Measurements from ENCODE around the gene ARID3C. TPM values are rescaled to one million over a fixed set of nuclear protein-coding genes. Genes with fewer than 3 reads are reported as not detected.

Gene ARID3C
- total and polyA plus RNA-seq, 4 experiments from 2014 or later, result not detected

GRCh38 chr9:34611251-34611810 lies 17.5 kb downstream of the ARID3C start:
- no peaks in the 10 kb centered on the region for H3K9me3 ChIP-seq (ENCODE audit: control insufficient read depth in 1 of 2, low read length in 2 of 2)
- no peak for DNase-seq
- H3K9me3 Mint-ChIP-seq, result no peaks in the 10 kb centered on the region
- peak overlapping the region; percentile 71 for H3K27ac ChIP-seq (ENCODE audit: low read depth, low read length)
- ChIA-PET POLR2A (ENCODE audit: partially characterized antibody) (interaction anchor here (0.9 to 4.4 kb wide), 6 partner anchors 9 to 229 kb away, joined by 3 to 106 read pairs (median 15); partner anchors contain the start of genes ARID3C, CCL27, DCTN3 and GALT), CTCF (ENCODE audit: partially characterized antibody) (interaction anchor here (0.8 to 8.4 kb wide), 8 partner anchors 9 to 91 kb away, joined by 3 to 235 read pairs (median 12); partner anchors contain the start of genes ARID3C, DCTN3 and SIGMAR1)
- intact Hi-C loops (cut with micrococcal nuclease), result loop anchor here (5.0 kb wide), 2 partner anchors 36 to 794 kb away; partner anchors contain the start of genes GALT and UBE2R2
- H3K27ac Mint-ChIP-seq, result peak overlapping the region; percentile 83 to 97 (median 96)
- peaks cover 3 to 29% of the 10 kb centered on the region in 2 donors for H3K36me3 Mint-ChIP-seq
- H3K27me3 Mint-ChIP-seq, result no peaks in the 10 kb centered on the region
- H3K4me3 ChIP-seq (ENCODE audit: low read length in 2 of 2), result peak overlapping the region; percentile 81 to 88
- peaks cover 19% of the 10 kb centered on the region for H3K4me1 ChIP-seq (ENCODE audit: insufficient read depth, low read length)
- peaks cover 18% of the 10 kb centered on the region for H3K36me3 ChIP-seq (ENCODE audit: insufficient read depth, low read length)
- peak overlapping the region; percentile 87 to 99 (median 92) for H3K4me3 Mint-ChIP-seq
- no peaks in the 10 kb centered on the region for H3K27me3 ChIP-seq (ENCODE audit: insufficient read depth, low read length)
- H3K4me1 Mint-ChIP-seq, result peaks cover 7 to 31% (median 24%) of the 10 kb centered on the region in 4 donors

- peak overlapping the region in 1 of 2 donors; percentile 81 for H3K4me3 ChIP-seq (ENCODE audit: low read length in 2 of 2)
- peaks cover 19% of the 10 kb centered on the region for H3K4me1 ChIP-seq (ENCODE audit: insufficient read depth, low read length)
- H3K36me3 ChIP-seq (ENCODE audit: insufficient read depth, low read length), result peaks cover 14% of the 10 kb centered on the region
- H3K9me3 ChIP-seq (ENCODE audit: control insufficient read depth in 1 of 2, low read length in 2 of 2), result no peaks in the 10 kb centered on the region
- no peaks in the 10 kb centered on the region for H3K27me3 ChIP-seq (ENCODE audit: insufficient read depth, low read length)
- Mint-ChIP-seq H3K27ac (peak overlapping the region in 4 of 7 donors; percentile 37 to 97 (median 90)), H3K4me1 (peaks cover 7 to 31% (median 23%) of the 10 kb centered on the region in 4 donors), H3K9me3 (no peaks in the 10 kb centered on the region), H3K27me3 (no peaks in the 10 kb centered on the region), H3K4me3 (peak overlapping the region; percentile 64 to 93 (median 92)), H3K36me3 (peaks cover 0 to 22% of the 10 kb centered on the region in 2 donors)
- ChIA-PET CTCF (ENCODE audit: partially characterized antibody) (interaction anchor here (0.8 to 8.4 kb wide), 7 partner anchors 8 to 92 kb away, joined by 3 to 235 read pairs (median 8); partner anchors contain the start of genes ARID3C, DCTN3 and SIGMAR1), POLR2A (ENCODE audit: partially characterized antibody) (interaction anchor here (0.9 to 4.4 kb wide), 6 partner anchors 10 to 229 kb away, joined by 3 to 106 read pairs (median 15); partner anchors contain the start of genes ARID3C, CCL27, DCTN3 and GALT)
- no peak for DNase-seq
- intact Hi-C loops (cut with micrococcal nuclease), result loop anchor here (5.0 kb wide), 2 partner anchors 37 to 793 kb away; partner anchors contain the start of genes GALT and UBE2R2
- H3K27ac ChIP-seq (ENCODE audit: low read depth, low read length), result peak overlapping the region; percentile 71
These were observed 18.2 kb downstream of the ARID3C start for GRCh38 chr9:34610434-34611206.

DNA sequence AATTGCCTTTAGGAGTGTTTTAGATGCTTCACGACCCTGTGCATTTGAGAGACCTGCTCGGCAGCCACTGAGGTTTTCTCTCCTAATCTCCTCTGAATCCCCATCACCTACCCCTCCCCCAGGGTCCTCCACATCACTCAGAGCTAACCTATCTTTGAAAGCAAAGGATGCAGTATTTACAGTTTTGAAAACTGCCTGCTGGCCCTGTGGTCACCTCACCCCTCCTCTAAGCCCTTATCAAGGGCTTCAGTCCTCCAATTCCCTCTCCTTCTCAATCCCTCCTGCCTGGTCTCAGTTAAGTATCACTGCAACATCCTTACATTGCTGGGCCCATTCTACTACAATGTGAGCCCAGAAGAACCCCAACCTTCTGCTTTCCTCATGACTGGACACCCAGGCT lies 21.5 kb downstream of the ARID3C start:
- Mint-ChIP-seq H3K27ac (no peak overlapping the region), H3K27me3 (peaks cover 0 to 2% of the 10 kb centered on the region in 2 donors), H3K36me3 (peaks cover 0 to 6% of the 10 kb centered on the region in 2 donors), H3K4me3 (no peak overlapping the region), H3K9me3 (no peaks in the 10 kb centered on the region), H3K4me1 (peaks cover 5 to 22% (median 14%) of the 10 kb centered on the region in 4 donors)
- no peaks in the 10 kb centered on the region for H3K27me3 ChIP-seq (ENCODE audit: insufficient read depth, low read length)
- no peaks in the 10 kb centered on the region for H3K9me3 ChIP-seq (ENCODE audit: control insufficient read depth in 1 of 2, low read length in 2 of 2)
- no peak for DNase-seq
- no peak overlapping the region for H3K4me3 ChIP-seq (ENCODE audit: low read length in 2 of 2)
- H3K27ac ChIP-seq (ENCODE audit: low read depth, low read length), result no peak overlapping the region
- peaks cover 11% of the 10 kb centered on the region for H3K4me1 ChIP-seq (ENCODE audit: insufficient read depth, low read length)
- ChIA-PET CTCF (ENCODE audit: partially characterized antibody) (interaction anchor here (0.8 to 5.6 kb wide), 3 partner anchors 12 to 28 kb away, joined by 3 to 70 read pairs (median 21); partner anchors contain the start of gene SIGMAR1), POLR2A (ENCODE audit: partially characterized antibody) (interaction anchor here (1.5 kb wide), 1 partner anchor 30 kb away, joined by 5 read pairs; the partner anchor contains the start of gene SIGMAR1)
- H3K36me3 ChIP-seq (ENCODE audit: insufficient read depth, low read length), result no peaks in the 10 kb centered on the region
- intact Hi-C loops (cut with micrococcal nuclease), result no loop called here

GRCh38 chr9:34606905-34607304 lies 22.0 kb downstream of the ARID3C start:
- ChIA-PET CTCF (ENCODE audit: partially characterized antibody) (interaction anchor here (0.8 to 5.6 kb wide), 5 partner anchors 8 to 203 kb away, joined by 3 to 70 read pairs (median 20); partner anchors contain the start of gene SIGMAR1), POLR2A (ENCODE audit: partially characterized antibody) (interaction anchor here (1.5 kb wide), 1 partner anchor 31 kb away, joined by 5 read pairs; the partner anchor contains the start of gene SIGMAR1)
- intact Hi-C loops (cut with micrococcal nuclease), result no loop called here

GRCh38 chr9:34606190-34606589 lies 22.7 kb downstream of the ARID3C start:
- ChIA-PET CTCF (ENCODE audit: partially characterized antibody) (interaction anchor here (0.6 to 5.6 kb wide), 6 partner anchors 8 to 451 kb away, joined by 3 to 70 read pairs (median 12); partner anchors contain the start of gene SIGMAR1), POLR2A (ENCODE audit: partially characterized antibody) (interaction anchor here (1.5 kb wide), 1 partner anchor 31 kb away, joined by 5 read pairs; the partner anchor contains the start of gene SIGMAR1)
- no peaks in the 10 kb centered on the region for H3K9me3 ChIP-seq (ENCODE audit: control insufficient read depth in 1 of 2, low read length in 2 of 2)
- H3K4me1 ChIP-seq (ENCODE audit: insufficient read depth, low read length), result peaks cover 5% of the 10 kb centered on the region
- no peaks in the 10 kb centered on the region for H3K27me3 ChIP-seq (ENCODE audit: insufficient read depth, low read length)
- intact Hi-C loops (cut with micrococcal nuclease), result no loop called here
- H3K4me3 ChIP-seq (ENCODE audit: low read length in 2 of 2), result no peak overlapping the region
- H3K36me3 ChIP-seq (ENCODE audit: insufficient read depth, low read length), result no peaks in the 10 kb centered on the region
- peaks cover 3 to 14% (median 8%) of the 10 kb centered on the region in 4 donors for H3K4me1 Mint-ChIP-seq
- H3K9me3 Mint-ChIP-seq, result no peaks in the 10 kb centered on the region
- H3K36me3 Mint-ChIP-seq, result peaks cover 0 to 2% of the 10 kb centered on the region in 2 donors
- no peak overlapping the region for H3K27ac Mint-ChIP-seq
- H3K4me3 Mint-ChIP-seq, result no peak overlapping the region
- no peak for DNase-seq
- peaks cover 0 to 2% of the 10 kb centered on the region in 2 donors for H3K27me3 Mint-ChIP-seq
- no peak overlapping the region for H3K27ac ChIP-seq (ENCODE audit: low read depth, low read length)

More at GRCh38 chr9:34606905-34607304, 22.0 kb downstream of the ARID3C start:
- Histone ChIP-seq H3K27me3 (ENCODE audit: insufficient read depth, low read length) (no peaks in the 10 kb centered on the region), H3K27ac (ENCODE audit: low read depth, low read length) (no peak overlapping the region), H3K36me3 (ENCODE audit: insufficient read depth, low read length) (no peaks in the 10 kb centered on the region), H3K4me1 (ENCODE audit: insufficient read depth, low read length) (peaks cover 10% of the 10 kb centered on the region), H3K9me3 (ENCODE audit: control insufficient read depth in 1 of 2, low read length in 2 of 2) (no peaks in the 10 kb centered on the region), H3K4me3 (ENCODE audit: low read length in 2 of 2) (no peak overlapping the region)
- Mint-ChIP-seq H3K36me3 (peaks cover 0 to 3% of the 10 kb centered on the region in 2 donors), H3K9me3 (no peaks in the 10 kb centered on the region), H3K4me1 (peaks cover 5 to 19% (median 12%) of the 10 kb centered on the region in 4 donors), H3K27me3 (peaks cover 0 to 2% of the 10 kb centered on the region in 2 donors), H3K4me3 (no peak overlapping the region), H3K27ac (no peak overlapping the region)
- DNase-seq, result no peak

DNA sequence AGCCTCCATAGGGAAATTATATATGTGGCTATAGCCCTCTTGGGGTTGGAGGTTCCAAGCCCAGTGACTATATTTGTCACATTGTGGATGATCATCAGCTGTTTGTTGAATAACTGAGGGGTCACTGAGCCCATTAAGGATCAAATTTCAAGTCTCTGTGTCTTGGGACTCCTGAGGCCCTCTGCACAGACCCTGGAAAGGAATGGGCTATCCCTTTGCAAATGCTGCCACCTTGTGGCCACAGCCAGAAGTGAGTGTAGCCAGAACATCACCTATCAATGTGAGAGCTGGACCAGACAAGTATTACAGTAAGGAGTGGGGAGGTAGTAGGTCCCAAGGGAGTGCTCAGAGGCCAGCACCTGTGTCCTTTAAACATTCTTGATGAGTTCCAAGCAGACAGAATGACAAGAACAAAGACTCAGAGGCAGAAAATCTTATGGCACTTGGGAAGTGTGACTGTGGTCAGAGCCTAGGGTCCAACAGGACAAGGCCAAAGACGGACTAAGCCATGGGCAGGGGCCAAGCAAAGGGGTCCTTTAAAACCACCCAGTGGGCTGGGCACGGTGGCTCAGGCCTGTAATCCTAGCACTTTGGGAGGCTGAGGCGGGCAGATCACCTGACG lies 25.1 kb downstream of the ARID3C start:
- Histone ChIP-seq H3K4me1 (ENCODE audit: insufficient read depth, low read length) (no peaks in the 10 kb centered on the region), H3K27ac (ENCODE audit: low read depth, low read length) (no peak overlapping the region), H3K36me3 (ENCODE audit: insufficient read depth, low read length) (no peaks in the 10 kb centered on the region), H3K9me3 (ENCODE audit: control insufficient read depth in 1 of 2, low read length in 2 of 2) (no peaks in the 10 kb centered on the region), H3K27me3 (ENCODE audit: insufficient read depth, low read length) (no peaks in the 10 kb centered on the region), H3K4me3 (ENCODE audit: low read length in 2 of 2) (no peak overlapping the region)
- Mint-ChIP-seq H3K4me3 (no peak overlapping the region), H3K36me3 (no peaks in the 10 kb centered on the region), H3K9me3 (no peaks in the 10 kb centered on the region), H3K27ac (no peak overlapping the region), H3K27me3 (peaks cover 0 to 3% of the 10 kb centered on the region in 2 donors), H3K4me1 (peaks cover 0 to 2% (median 0%) of the 10 kb centered on the region in 4 donors)
- intact Hi-C loops (cut with micrococcal nuclease), result loop anchor here (1.0 to 5.0 kb wide), 2 partner anchors 34 to 166 kb away; partner anchors contain the start of gene SIGMAR1
- DNase-seq, result peak; percentile 67 to 78 (median 74)
- POLR2A ChIA-PET (ENCODE audit: partially characterized antibody), result no interaction called here
- CTCF ChIA-PET (ENCODE audit: partially characterized antibody), result interaction anchor here (0.6 to 5.6 kb wide), 28 partner anchors 9 to 614 kb away, joined by 3 to 70 read pairs (median 4); partner anchors contain the start of genes ARID3C, CCL27, DCTN3 and GALT

Data from CD4-positive, alpha-beta memory T cell (primary cell).